ENCODE results near the gene CRYZL1. TPM values are rescaled to one million over a fixed set of nuclear protein-coding genes. Genes with fewer than 3 reads are reported as not detected.

CRYZL1 gene
- total and polyA plus RNA-seq, 2 of the 8 experiments (the other 6 are each of a cell fraction or from before 2014, with no cell fraction given): 15.6 to 15.8 TPM

- no peak overlapping the region for H3K4ac ChIP-seq (replicated peaks; ENCODE audit: insufficient read length, low read depth, low read length)
- H3K56ac ChIP-seq (replicated peaks; ENCODE audit: insufficient read length, low read depth, low read length): no peak overlapping the region
- H4K5ac ChIP-seq (ENCODE audit: insufficient read length, low read depth, low read length): no peak overlapping the region
- no peak overlapping the region for H3K4me3 ChIP-seq (ENCODE audit: extremely low read depth in 1 of 4, insufficient read depth in 2 of 4, low read depth in 3 of 4, low read length in 4 of 4)
- H2BK12ac ChIP-seq (ENCODE audit: low read depth, low read length): no peak overlapping the region
- POLR2A ChIA-PET (ENCODE audit: partially characterized antibody): interaction anchor here (0.6 to 7.4 kb wide), 8 partner anchors 12 to 117 kb away, joined by 3 to 64 read pairs (median 4); partner anchors contain the start of genes GART and SON
- H2BK15ac ChIP-seq (ENCODE audit: low read length): no peak overlapping the region
- H4K91ac ChIP-seq (replicated peaks; ENCODE audit: insufficient read length, low read length): no peak overlapping the region
- no peak overlapping the region for H2AFZ ChIP-seq (ENCODE audit: low read length)
- H3K27ac ChIP-seq (ENCODE audit: low read depth, low read length): no peak overlapping the region
- no peak overlapping the region for H2AK5ac ChIP-seq (ENCODE audit: low read depth, low read length)
- H2BK120ac ChIP-seq (replicated peaks; ENCODE audit: low read depth, low read length): no peak overlapping the region
- no peak overlapping the region for H3K18ac ChIP-seq (ENCODE audit: extremely low read depth, low read length)
- no peak for DNase-seq (ENCODE audit: low read depth in 1 of 2, low spot score in 2 of 2)
- peaks cover 38 to 50% of the 10 kb centered on the region in 2 experiments for H4K20me1 ChIP-seq (replicated peaks in 1 of 2; ENCODE audit: control insufficient read depth in 1 of 2, insufficient read depth in 2 of 2, low read length in 2 of 2)
- no peak overlapping the region for H3K9ac ChIP-seq (replicated peaks in 1 of 4; ENCODE audit: extremely low read depth in 1 of 4, low read depth in 3 of 4, low read length in 3 of 4)
- WGBS, 2 experiments (ENCODE audit: extremely low coverage in 1 of 2, insufficient coverage in 1 of 2, insufficient read length in 1 of 2, insufficient replicate concordance in 2 of 2, low coverage in 1 of 2, low lambda C conversion rate in 2 of 2, missing lambda C conversion rate in 1 of 2): 94 to 100% methylated on average over 2 to 18 of the region's 18 CpGs
- H3K4me1 ChIP-seq (replicated peaks in 1 of 4; ENCODE audit: control insufficient read depth in 3 of 4, insufficient read depth in 4 of 4, low read length in 3 of 4): no peaks in the 10 kb centered on the region
- TF ChIP-seq POLR2A (IDR thresholded peaks at IDR 0.05; ENCODE audit: control extremely low read depth in 1 of 2, low read depth in 2 of 2, low read length in 2 of 2) (0 out of 3 replicates have a peak, but pooled peaks of 1 of the 2 experiments have one; percentile 23), E2F6 (IDR thresholded peaks at IDR 0.05) (no peak)
- no peak for FAIRE-seq
- no peaks in the 10 kb centered on the region for H3K23me2 ChIP-seq (ENCODE audit: low read depth, low read length)
- no peak overlapping the region for H2BK20ac ChIP-seq (ENCODE audit: low read length)
- H3K36me3 ChIP-seq (ENCODE audit: control insufficient read depth in 2 of 4, insufficient read depth in 4 of 4, low read length in 3 of 4): peaks cover 54 to 98% (median 88%) of the 10 kb centered on the region in 4 experiments
- no peak overlapping the region for H3K23ac ChIP-seq (ENCODE audit: insufficient read length)
- H3K27me3 ChIP-seq (replicated peaks in 1 of 4; ENCODE audit: control insufficient read depth in 3 of 4, extremely low read depth in 1 of 4, insufficient read depth in 3 of 4, low read length in 3 of 4): no peaks in the 10 kb centered on the region
- H3K4me2 ChIP-seq (ENCODE audit: insufficient read depth in 1 of 2, low read depth in 2 of 2, low read length in 2 of 2): no peak overlapping the region
- peaks cover 16% of the 10 kb centered on the region for H3K79me1 ChIP-seq (ENCODE audit: low read depth, low read length)
- no peak overlapping the region for H2BK5ac ChIP-seq (ENCODE audit: low read depth, low read length)
- CTCF ChIA-PET (ENCODE audit: partially characterized antibody): no interaction called here
- H3K14ac ChIP-seq (ENCODE audit: insufficient read length): no peak overlapping the region
- H3K79me2 ChIP-seq (ENCODE audit: control insufficient read depth in 1 of 2, insufficient read depth in 2 of 2, low read length in 2 of 2): peaks cover 55 to 96% of the 10 kb centered on the region in 2 experiments
- no peak overlapping the region for H4K8ac ChIP-seq (ENCODE audit: extremely low read depth, insufficient read depth, low read length)
- H3K9me3 ChIP-seq (ENCODE audit: insufficient read depth in 2 of 2, low read depth in 1 of 2, low read length in 1 of 2): no peaks in the 10 kb centered on the region
Observed at GRCh38 chr21:33554236-33554981, 87.1 kb downstream of the CRYZL1 start.

All from H1 (cell line).